Upper lobe of left lung (tissue), 6 donors: ENCODE data around the gene TOX2. TPM values are rescaled to one million over a fixed set of nuclear protein-coding genes. Genes with fewer than 3 reads are reported as not detected.

Source experiments
- ATAC-seq, 2 donors: fragments of 200-7000 bp; cut with Tn5 transposase; one replicate each; pipeline ENCODE4 v1.9.1; 2022; ENCODE audit warnings: mild to moderate bottlenecking in 2 of 2, moderate library complexity in 2 of 2; ENCODE audit not compliant: low FRiP score in 2 of 2
- DNase-seq, 2 donors: peaks; one replicate each; pipeline ENCODE4 v3.0.0-alpha.2; 2019 to 2020
- H3K27ac ChIP-seq, 4 donors: fragments of 200-600 bp; sonication (generic); one replicate each; pipeline ENCODE4 v1.5.1; 2016 to 2019
- H3K27me3 ChIP-seq, 4 donors: fragments of 200-600 bp; sonication (generic); one replicate each; pipeline ENCODE4 v1.5.1; 2017 to 2019
- H3K36me3 ChIP-seq, 4 donors: fragments of 200-600 bp; sonication (generic); one replicate each; pipeline ENCODE4 v1.5.1; 2016 to 2019
- H3K4me1 ChIP-seq, 4 donors: fragments of 200-600 bp; sonication (generic); one replicate each; pipeline ENCODE4 v1.5.1; 2018 to 2019
- H3K4me3 ChIP-seq, 4 donors: fragments of 200-600 bp; sonication (generic); one replicate each; pipeline ENCODE4 v1.5.1; 2017 to 2019; ENCODE audit warnings: mild to moderate bottlenecking in 2 of 4, moderate library complexity in 1 of 4
- H3K9me3 ChIP-seq, 4 donors: fragments of 200-600 bp; sonication (generic); one replicate each; pipeline ENCODE4 v1.5.1; 2018 to 2019
- CTCF ChIP-seq, 6 experiments: fragments of 450-650 bp in 4 of 6; fragments of 200-600 bp in 2 of 6; sonication (generic) in 2 of 6; IDR thresholded peaks; one replicate each; pipeline ENCODE4 v1.5.1; 2016 to 2019; ENCODE audit warnings: antibody characterized with exemption in 6 of 6
- EP300 ChIP-seq, 4 donors: sonication (generic); formaldehyde crosslinking; IDR thresholded peaks; one replicate each; pipeline ENCODE4 v1.5.1; 2017; ENCODE audit warnings: antibody characterized with exemption in 4 of 4, control low read depth in 2 of 4
- POLR2A ChIP-seq, 4 donors: fragments of 450-650 bp; IDR thresholded peaks; one replicate each; pipeline ENCODE4 v1.5.1; 2016 to 2017; ENCODE audit warnings: antibody characterized with exemption in 4 of 4, mild to moderate bottlenecking in 2 of 4
- POLR2AphosphoS5 ChIP-seq, 2 donors: sonication (generic); formaldehyde crosslinking; IDR thresholded peaks; one replicate each; pipeline ENCODE4 v1.5.1; 2017; ENCODE audit warnings: antibody characterized with exemption in 2 of 2
- WGBS, 2 donors: methylation state at CpG; one replicate each; pipeline ENCODE4 v1.1.5; 2017 to 2018; 5-methylcytosine and 5-hydroxymethylcytosine counted together
- total RNA-seq, 6 donors: library from RNA; depleted of rRNA in 4 of 6; stranded (reverse); fragments of >200 nt in 4 of 6; gene quantifications; one replicate each; pipeline versions ENCODE4 v1.1.0 to v1.2.1, GENCODE V29; 2016 to 2021
- donor health status: DM: no; HTN: no; CAD: no; lungs with moderate emphysema.
- donor health status: DM: no; HTN: yes; CAD: no; lungs with severe emphysema.

The TOX2 gene
- total RNA-seq, 6 donors from 2014 or later, result 7.2 to 29.3 (median 23.7) TPM

- H3K4me1 ChIP-seq, result peaks cover 3 to 32% (median 9%) of the 10 kb centered on the region in 4 donors
- TF ChIP-seq EP300 (IDR thresholded peaks at IDR 0.05) (no peak), CTCF (IDR thresholded peaks at IDR 0.05) (no peak), POLR2AphosphoS5 (IDR thresholded peaks at IDR 0.05) (no peak), POLR2A (IDR thresholded peaks at IDR 0.05) (no peak)
- ATAC-seq, result no peak
- H3K4me3 ChIP-seq, result no peak overlapping the region
- DNase-seq, result no peak
- peak overlapping the region in 2 of 4 donors; percentile 38 to 68 for H3K27ac ChIP-seq
- no peaks in the 10 kb centered on the region for H3K36me3 ChIP-seq
- H3K27me3 ChIP-seq, result peaks cover 0 to 25% (median 12%) of the 10 kb centered on the region in 4 donors
- H3K9me3 ChIP-seq, result peaks cover 0 to 14% (median 5%) of the 10 kb centered on the region in 4 donors
- WGBS, 2 donors, result 89% methylated on average over 3 of the region's 3 CpGs
Measured at GRCh38 chr20:43913291-43914025, 1.2 kb upstream of the TOX2 start.

GRCh38 chr20:43915211-43916072 lies 790 bp downstream of the TOX2 start:
- peak overlapping the region; percentile 50 to 66 (median 60) for H3K4me3 ChIP-seq
- H3K27ac ChIP-seq, result peak overlapping the region; percentile 76 to 88 (median 85)
- WGBS, 2 donors, result 1 to 4% methylated on average over 26 to 37 of the region's 66 CpGs
- peaks cover 0 to 25% (median 12%) of the 10 kb centered on the region in 4 donors for H3K27me3 ChIP-seq
- H3K4me1 ChIP-seq, result peaks cover 4 to 32% (median 10%) of the 10 kb centered on the region in 4 donors
- DNase-seq (peak in 1 of 2 donors; percentile 74), ATAC-seq (peak; percentile 32 to 35)
- peaks cover 0 to 12% (median 5%) of the 10 kb centered on the region in 4 donors for H3K9me3 ChIP-seq
- no peaks in the 10 kb centered on the region for H3K36me3 ChIP-seq
- TF ChIP-seq POLR2AphosphoS5 (IDR thresholded peaks at IDR 0.05), result no peak
- TF ChIP-seq CTCF (IDR thresholded peaks at IDR 0.05), result no peak
- no peak for TF ChIP-seq EP300 (IDR thresholded peaks at IDR 0.05)
- TF ChIP-seq POLR2A (IDR thresholded peaks at IDR 0.05), result no peak

- peaks cover 4 to 32% (median 10%) of the 10 kb centered on the region in 4 donors for H3K4me1 ChIP-seq
- no peaks in the 10 kb centered on the region for H3K36me3 ChIP-seq
- peak overlapping the region; percentile 25 to 66 (median 60) for H3K4me3 ChIP-seq
- DNase-seq (peak in 1 of 2 donors; percentile 85), ATAC-seq (peak; percentile 10 to 40)
- peaks cover 0 to 25% (median 12%) of the 10 kb centered on the region in 4 donors for H3K27me3 ChIP-seq
- 8 to 14% methylated on average over 28 to 41 of the region's 50 CpGs for WGBS, 2 donors
- TF ChIP-seq POLR2A (IDR thresholded peaks at IDR 0.05), result peak in 1 of 4 donors; percentile 30
- no peak for TF ChIP-seq POLR2AphosphoS5 (IDR thresholded peaks at IDR 0.05)
- H3K9me3 ChIP-seq, result peaks cover 0 to 12% (median 5%) of the 10 kb centered on the region in 4 donors
- peak overlapping the region; percentile 76 to 88 (median 85) for H3K27ac ChIP-seq
Measured at GRCh38 chr20:43916073-43916880, 1.6 kb downstream of the TOX2 start.

GRCh38 chr20:43916881-43917371 lies 2.3 kb downstream of the TOX2 start:
- ATAC-seq, result no peak
- no peak for TF ChIP-seq CTCF (IDR thresholded peaks at IDR 0.05)
- TF ChIP-seq POLR2AphosphoS5 (IDR thresholded peaks at IDR 0.05), result no peak
- Histone ChIP-seq H3K4me1 (peaks cover 4 to 32% (median 10%) of the 10 kb centered on the region in 4 donors), H3K27ac (peak overlapping the region; percentile 76 to 88 (median 85)), H3K36me3 (no peaks in the 10 kb centered on the region), H3K4me3 (peak overlapping the region; percentile 25 to 66 (median 60)), H3K27me3 (peaks cover 0 to 25% (median 12%) of the 10 kb centered on the region in 4 donors), H3K9me3 (peaks cover 0 to 12% (median 5%) of the 10 kb centered on the region in 4 donors)
- no peak for DNase-seq
- WGBS, 2 donors, result 30 to 51% methylated on average over 9 of the region's 9 CpGs
